Stimulated activated CD8-positive, alpha-beta memory T cell treated with anti-CD3 and anti-CD28 coated beads, Interleukin-7, amount 100 ng/mL, for 4 hours (primary cell): ENCODE results near the gene KCNC1.

Source experiments
- DNase-seq, 2 donors: peaks; one replicate each; pipeline ENCODE4 v3.0.0-alpha.2; 2020; ENCODE audit warnings: low read depth in 2 of 2

Gene KCNC1

DNA sequence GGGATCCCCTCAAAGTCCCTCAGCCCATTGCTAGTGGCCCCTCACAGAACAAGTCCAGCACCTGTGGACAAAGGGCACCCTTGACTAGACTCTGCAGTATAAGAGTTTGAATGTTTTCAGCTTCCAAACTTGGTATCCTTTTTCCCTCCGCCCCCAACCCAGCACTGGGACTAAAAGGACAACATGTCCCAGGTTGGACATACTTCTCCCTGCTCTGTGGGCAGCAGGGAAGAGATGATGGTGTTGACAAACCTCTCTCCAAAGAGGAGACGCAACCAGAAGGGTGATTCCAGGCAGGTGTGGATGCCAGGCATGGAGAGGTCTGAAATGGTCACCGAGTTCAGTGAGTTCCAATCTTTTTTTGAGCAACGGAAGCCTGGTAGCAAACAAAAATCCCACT is 19.7 kb upstream of the KCNC1 start:
- no peak for DNase-seq

DNA sequence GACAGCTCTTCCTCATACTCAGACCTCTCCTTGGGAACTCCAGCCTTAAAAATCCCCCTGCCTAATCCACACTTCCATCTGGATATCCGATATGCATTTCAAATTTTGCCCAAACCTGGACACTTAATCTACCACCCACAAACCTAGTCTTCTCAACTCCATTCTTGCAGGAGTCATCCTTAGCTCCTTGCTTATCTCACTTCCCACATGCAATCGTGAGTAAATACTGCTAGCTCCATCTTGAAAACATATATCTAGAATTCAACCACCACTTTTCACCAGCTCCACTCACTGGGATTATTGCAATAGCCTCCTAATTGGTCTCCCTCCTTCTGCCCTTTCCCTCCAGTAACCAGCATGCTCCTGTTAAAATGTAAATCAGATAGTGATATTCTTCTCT is 17.8 kb upstream of the KCNC1 start:
- DNase-seq = no peak

- no peak for DNase-seq
These were observed 16.6 kb upstream of the KCNC1 start for GRCh38 chr11:17718015-17718414.

DNA sequence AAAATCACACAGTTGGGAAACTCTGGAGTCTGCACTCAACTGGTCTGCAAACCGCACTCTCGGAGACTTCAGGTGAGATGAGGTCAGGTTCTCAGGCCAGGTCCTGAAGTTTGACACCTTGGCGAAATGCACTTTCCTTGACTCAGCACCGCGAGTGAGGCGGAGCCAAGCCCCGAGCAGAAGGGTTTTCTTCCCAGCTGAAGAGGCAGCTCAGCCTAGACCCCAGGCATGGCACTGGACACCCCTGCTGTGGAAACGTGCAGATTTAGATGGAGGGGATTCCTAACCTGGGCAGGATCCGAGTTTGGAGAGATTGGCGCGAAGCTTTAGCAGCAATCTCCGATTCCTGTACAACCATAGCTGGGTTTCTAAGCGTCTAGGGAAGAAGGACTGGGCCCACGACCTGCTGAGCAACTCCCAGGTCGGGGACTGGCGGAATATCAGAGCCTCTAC is 16.0 kb upstream of the KCNC1 start:
- no peak for DNase-seq

GRCh38 chr11:17719028-17719937 is 15.3 kb upstream of the KCNC1 start, which contains the start of gene MYOD1:
MYOD1 (plus strand) TSS chr11:17719571; CDS start chr11:17719783, 212 bp downstream.
- no peak for DNase-seq

DNA sequence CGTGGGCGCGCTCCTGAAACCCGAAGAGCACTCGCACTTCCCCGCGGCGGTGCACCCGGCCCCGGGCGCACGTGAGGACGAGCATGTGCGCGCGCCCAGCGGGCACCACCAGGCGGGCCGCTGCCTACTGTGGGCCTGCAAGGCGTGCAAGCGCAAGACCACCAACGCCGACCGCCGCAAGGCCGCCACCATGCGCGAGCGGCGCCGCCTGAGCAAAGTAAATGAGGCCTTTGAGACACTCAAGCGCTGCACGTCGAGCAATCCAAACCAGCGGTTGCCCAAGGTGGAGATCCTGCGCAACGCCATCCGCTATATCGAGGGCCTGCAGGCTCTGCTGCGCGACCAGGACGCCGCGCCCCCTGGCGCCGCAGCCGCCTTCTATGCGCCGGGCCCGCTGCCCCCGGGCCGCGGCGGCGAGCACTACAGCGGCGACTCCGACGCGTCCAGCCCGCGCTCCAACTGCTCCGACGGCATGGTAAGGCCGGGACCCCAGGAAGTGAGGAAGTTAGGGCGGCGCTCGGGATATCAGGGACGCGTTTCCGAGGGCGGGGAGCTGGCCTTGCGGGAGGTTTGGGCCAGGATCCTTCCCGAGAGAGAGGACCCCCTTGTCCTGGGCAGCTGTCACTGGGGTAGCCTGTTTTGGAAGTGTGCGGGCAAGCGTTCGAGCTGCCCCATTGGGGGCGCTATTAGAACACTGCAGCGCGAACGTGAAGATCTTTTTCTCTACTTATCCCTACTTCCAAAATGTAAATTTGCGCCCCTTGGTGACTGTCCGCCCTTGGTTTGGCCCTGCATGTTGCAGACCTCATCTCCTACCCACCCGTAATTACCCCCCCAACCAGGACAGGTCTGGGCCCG is 14.4 kb upstream of the KCNC1 start:
- no peak for DNase-seq

DNA sequence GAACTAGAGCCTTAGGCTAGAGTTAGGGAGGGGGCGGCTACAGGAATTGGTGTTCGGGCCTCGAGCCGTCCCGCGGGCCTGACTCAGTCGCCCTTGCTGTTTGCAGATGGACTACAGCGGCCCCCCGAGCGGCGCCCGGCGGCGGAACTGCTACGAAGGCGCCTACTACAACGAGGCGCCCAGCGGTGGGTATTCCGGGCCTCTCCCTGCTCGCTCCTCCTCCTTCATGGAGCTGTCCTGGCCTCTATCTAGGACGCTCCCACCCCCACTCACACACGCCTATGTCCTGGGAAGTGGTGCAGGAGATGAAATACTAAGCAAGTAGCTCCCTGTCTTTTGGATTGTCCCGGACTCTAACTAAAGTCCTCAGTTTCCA is 13.8 kb upstream of the KCNC1 start:
- DNase-seq = no peak

GRCh38 chr11:17721242-17721999 is 13.2 kb upstream of the KCNC1 start:
- DNase-seq = no peak

DNA sequence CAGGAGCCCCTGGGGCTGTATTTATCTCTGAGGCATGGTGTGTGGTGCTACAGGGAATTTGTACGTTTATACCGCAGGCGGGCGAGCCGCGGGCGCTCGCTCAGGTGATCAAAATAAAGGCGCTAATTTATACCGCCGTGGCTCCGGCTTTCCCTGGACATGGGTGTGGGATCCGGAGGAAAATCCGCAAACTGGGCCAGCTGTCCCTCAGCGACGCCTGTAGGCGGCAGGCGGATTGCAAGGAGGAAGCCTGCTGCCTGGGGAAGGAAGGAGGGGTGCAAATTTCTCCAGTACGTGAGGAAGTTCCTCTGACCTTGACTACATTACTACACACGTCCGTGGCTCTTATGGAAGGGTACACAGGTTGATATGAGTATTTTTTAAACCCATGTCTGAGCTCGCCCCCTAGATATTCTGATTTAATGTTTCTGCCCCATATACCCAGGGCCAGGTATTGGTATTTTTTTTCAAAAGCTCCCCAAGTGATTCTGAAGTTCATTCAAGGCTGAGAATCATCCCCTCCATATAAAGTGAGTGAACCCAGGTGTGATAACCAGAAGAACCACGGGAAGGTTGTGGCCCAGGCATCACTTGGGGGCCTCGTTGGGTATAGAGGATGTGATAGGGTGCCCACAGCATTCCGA is 12.5 kb upstream of the KCNC1 start:
- DNase-seq = no peak

DNA sequence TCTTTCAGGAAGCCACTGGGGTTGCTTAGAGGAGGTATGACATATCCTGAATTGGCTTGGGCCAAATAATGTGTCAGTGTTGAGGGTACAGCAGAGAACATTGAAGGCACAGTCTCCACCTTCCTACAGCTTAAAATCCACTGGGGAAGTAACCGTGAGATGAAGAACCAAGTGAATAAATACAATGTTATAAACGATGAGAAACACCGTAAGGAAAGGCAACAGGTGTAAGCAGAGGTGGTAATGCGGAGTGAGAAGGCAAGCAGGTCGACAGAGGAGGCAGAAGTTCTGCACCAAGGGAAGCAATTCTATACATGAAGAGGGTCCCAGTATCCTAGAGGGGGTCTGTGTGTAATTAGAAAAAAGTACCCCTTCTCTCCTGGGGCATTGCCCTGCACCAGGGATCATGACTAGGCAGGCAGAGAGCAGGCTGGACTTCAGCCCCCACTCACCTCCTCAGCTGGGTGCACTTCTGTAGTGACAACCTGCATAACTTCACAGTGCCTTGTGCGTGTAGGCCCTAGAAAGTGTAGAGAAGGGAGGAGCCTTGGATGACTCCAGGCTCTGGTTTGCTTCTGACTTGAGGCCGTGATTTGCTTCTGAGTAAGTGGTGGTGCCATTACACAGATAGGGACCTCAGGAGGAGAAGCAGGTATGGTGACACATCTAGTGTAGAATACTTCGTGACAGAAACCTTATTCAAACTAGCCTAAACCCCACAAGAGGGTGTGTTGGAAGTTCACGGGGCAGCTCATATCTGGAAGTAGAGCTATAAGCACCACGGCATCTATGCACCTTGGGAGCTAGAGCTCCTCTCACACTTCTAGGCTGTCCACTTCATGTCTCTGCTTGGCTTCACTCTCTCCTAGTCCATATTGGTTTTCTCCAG is 10.3 kb upstream of the KCNC1 start:
- no peak for DNase-seq

- no peak for DNase-seq
These were observed 9.4 kb upstream of the KCNC1 start for GRCh38 chr11:17725174-17725573.

- no peak for DNase-seq
These were observed 4.4 kb upstream of the KCNC1 start for GRCh38 chr11:17730137-17730536.

DNA sequence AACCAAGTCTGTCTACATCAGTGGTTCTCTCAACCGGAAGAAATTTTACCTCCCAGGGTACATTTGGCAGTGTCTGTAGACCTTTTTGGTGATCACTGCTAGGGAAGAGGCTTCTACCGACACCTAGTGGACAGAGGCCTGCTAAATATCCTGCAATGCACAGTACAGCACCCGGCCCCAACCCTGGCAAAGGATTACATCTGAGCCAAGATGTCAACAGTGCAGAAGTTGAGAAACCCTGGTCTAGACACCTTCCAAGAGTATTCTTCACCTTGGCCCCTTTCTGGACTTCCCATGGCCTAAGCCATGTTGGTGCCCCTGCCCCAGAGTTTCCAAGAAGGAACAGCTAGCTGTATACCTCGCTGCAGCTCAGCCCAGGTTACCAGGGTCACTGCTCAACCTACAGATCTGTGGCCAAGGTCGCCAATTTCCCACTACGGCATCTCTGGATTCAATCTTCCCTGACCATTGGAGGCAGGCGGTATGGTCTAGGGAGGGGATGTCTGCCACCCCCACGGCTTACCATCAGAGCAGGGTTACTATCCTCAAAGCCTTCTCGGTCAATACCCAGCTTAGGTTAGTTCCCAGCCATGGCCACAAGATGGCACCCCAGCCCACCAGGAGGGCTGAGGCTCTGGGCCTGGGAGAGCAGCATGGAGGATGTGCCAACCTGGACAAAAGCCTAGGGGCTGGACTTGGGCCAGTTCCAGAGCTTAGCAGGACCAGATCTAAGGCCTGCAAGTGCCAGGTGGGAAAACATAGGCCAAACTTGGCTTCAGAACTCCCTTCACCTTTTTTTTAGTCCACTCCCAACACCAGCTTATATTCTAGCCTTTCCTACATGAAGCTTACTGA is 3.7 kb upstream of the KCNC1 start:
- DNase-seq = peak; percentile 7 to 19

GRCh38 chr11:17733261-17733660 is 1.3 kb upstream of the KCNC1 start:
- DNase-seq = no peak

DNA sequence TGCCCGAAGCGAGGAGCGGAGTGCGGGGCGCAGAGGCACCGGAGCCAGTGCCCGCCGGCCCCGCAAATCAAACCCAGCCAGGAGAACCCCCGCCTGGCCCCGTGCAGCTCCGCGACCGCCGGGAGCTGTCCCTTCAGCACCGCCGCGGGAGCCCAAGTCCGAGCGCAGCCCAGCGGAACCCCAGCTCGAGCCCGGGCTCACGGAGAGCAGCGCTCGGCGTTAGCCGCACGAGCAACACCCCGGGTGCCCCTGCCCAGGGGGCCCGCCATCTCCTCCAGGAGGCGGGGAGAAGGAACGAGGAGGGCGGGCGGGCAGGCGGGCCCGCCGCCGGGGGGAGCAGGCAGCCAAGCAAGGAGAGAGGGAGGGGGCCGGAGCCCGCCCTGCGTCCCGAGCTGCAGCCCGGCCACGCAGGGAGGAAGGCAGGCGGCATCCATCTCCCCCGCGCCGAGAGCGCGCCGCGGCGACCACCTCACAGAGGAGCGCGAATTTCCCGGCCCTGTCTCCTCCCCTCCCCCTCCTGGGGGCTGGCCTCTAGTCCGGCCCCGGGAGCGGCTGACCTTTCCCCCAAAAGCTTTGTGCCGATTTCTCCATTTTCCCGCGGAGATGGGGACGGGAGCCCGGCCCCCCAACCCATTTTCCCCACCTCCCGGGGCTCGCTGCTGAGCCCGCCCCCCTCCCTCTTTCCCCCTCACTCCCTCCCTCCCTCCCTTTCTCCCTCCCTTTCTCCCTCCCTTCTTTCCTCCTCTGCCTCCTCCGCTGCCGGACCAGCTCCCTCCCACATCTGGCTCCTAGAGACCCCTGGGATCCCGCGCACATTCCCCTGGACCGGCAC is 621 bp downstream of the KCNC1 start:
- DNase-seq = no peak

DNA sequence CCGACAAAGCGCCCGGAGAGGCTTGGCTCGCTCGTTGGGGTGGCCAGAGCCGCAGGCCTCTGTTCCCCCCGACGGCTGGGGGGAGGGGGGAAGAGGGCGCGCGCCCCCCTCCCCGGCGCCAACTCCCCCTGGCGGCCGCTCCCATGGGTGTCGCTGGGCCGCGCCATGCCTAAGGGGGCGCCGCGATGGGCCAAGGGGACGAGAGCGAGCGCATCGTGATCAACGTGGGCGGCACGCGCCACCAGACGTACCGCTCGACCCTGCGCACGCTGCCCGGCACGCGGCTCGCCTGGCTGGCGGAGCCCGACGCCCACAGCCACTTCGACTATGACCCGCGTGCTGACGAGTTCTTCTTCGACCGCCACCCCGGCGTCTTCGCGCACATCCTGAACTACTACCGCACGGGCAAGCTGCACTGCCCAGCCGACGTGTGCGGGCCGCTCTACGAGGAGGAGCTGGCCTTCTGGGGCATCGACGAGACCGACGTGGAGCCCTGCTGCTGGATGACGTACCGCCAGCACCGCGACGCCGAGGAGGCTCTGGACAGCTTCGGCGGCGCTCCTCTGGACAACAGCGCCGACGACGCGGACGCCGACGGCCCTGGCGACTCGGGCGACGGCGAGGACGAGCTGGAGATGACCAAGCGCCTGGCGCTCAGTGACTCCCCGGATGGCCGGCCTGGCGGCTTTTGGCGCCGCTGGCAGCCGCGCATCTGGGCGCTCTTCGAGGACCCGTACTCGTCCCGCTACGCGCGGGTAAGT is 1.4 kb downstream of the KCNC1 start:
- no peak for DNase-seq

GRCh38 chr11:17736579-17736893 is 2.0 kb downstream of the KCNC1 start:
- no peak for DNase-seq
